ENCODE data around the gene CEL.

GRCh38 chr9:133103183-133103986 is 41.6 kb downstream of the CEL start:
- TF ChIP-seq POLR2AphosphoS5 (IDR thresholded peaks at IDR 0.05; ENCODE audit: low read depth) (no peak), SPI1 (IDR thresholded peaks at IDR 0.05; ENCODE audit: borderline replicate concordance, low read depth) (no peak), CTCF (IDR thresholded peaks at IDR 0.05; ENCODE audit: insufficient read depth, low read length) (peak; percentile 80)

Measured in HL-60 (cell line).